Measurements from ENCODE around the gene EIF2B5.
A peak's percentile ranks its signal among the peaks of the same experiment; 100 is the strongest.

The EIF2B5 gene

DNA sequence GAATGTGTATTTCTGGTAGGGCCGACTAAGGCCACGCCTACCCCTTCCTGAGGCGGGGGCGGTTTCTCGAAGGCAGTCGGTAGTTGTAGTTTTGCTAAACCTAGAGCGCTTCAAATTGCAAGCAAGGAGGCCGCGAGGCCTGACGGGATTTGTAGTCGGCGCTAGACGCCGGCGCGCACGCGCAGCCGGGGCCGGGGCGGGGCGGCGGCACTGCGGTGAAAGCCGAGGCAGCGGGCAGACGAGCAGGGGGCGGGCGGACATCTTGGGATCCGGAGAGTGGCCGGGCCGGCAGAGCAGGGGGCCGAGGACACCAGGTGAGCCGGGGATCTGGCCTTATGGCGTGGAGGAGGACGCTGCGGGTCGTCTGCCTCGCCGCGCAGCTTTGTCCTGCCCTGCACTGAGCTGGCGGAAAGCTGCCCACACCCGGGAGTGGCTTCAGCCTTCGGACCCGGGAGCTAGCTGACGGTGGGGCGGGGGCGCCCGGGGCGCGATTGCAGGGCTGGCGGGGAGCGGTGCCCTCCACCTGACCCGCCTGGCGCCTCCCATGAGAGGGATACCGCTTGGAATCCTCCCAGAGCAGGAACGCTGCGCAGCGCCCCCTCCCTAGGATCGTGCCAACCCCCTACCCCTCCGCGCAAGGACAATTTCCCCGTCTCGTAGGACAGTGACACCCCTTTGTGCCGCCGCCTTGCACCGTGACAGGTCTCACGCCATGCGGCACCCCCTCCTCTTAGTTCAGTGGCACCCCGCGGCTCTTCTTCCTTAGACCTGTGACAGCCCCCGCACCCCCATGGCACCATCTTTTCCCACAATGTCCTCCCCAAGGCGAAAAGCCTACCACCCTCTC lies 39.7 kb downstream of the EIF2B5 start, which contains the start of gene AP2M1:
Gene AP2M1 (plus strand): TSS at position 210 of the 847 bp plus-strand sequence. CDS start 2,139 bp downstream, outside the sequence.
- DNase-seq (ENCODE audit: low read depth) = peak; percentile 88

DNA sequence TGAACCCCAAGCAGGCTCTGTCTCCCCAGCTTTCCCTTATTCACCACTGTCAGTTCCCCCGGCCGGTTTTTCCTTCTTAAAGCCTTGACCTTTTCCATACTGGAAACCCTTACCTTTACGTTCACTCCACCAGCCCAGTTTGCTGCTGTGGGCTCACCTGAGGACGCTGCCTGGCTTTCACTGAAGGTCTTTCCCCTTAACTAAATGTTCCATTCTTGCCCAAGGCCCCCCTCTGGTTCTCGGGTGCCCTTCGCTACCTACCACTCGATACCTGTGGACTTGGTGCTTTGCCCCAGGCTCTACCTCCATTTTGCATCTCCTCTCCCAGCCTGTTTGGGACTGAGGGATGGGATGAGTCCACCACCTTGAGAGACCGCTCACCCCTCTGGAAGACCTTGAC lies 40.3 kb downstream of the EIF2B5 start:
- DNase-seq (ENCODE audit: low read depth) = no peak

DNA sequence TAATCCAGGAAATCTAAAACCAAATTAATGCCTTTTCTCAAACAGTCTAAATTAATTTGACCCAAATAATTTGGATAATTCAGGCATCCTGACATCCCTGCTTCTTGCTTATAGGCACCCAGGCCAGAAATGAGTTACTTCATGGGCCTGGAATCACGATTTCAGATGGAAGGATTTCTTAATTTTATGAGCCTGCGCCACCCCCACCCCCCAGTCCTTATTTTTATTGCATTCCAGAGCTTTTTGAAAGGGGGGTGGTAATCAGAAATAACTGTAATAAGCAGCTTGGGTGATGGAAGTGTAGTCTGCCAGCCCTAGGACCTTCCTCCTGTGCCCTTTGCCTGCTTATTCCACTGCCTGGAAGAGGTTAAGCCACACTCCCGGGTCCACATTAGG lies 40.8 kb downstream of the EIF2B5 start:
- DNase-seq (ENCODE audit: low read depth) = no peak

DNA sequence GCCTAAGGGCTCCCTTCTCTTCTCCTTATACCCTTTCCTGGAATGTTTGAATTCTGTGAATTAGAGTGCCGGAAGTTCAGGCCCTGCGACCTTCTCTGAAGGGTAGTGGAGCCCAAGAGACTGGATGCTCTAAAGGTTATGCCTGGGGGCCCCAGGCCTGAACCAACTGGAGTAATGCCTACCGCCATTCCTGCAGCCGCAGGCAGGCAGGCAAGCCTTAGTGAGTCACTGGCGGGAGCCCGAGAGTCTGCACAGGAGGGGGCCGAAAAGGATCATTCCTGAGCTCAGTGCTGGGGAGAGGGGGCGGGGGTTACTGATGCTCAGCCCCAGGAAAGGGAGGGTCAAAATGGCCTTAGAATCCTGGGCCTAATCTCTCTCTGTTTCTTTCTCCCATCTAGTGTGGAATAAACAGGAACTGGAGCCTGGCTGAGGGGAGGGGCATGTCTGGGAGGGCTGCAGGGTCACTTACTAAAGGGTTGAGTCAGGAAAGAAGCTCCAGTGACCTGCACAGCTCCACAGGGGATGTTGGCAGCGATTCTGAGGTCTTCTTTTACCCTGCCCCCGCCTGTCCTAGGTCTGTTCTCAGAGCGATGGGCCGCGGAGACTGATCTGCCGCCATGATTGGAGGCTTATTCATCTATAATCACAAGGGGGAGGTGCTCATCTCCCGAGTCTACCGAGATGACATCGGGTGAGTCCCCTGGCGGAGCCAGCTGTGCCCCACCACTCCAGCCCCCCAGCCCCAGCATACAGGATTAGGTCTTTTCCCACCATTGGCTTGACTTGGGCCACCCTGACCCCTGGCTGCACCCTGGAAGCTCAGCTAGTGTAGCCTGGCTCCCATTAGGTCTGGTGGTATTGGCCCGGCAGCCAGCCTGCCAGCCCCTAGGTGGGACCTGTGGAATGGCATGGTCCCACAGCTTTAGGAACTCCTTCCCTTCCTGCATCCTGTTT lies 41.5 kb downstream of the EIF2B5 start:
- DNase-seq (ENCODE audit: low read depth) = peak; percentile 83

DNA sequence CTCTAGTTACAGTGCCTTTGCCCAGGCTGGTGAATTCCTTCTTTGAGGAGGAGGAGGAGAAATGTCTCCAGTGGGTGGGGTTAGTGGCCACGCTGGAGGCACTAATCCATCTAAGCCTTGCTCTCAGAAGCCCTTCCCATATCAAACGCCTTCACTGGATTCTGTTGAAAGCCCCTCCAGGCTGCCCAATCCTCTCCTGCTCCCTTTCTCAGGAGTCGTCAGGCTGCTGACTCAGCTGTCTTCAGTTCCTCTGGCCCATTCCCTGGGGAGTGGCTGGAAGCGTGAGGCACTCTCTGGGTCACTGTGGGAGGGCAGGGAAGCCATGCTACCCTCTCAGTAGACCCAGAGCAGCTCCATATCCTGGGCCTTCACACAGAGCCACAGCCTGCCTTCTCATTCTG lies 42.2 kb downstream of the EIF2B5 start:
- DNase-seq (ENCODE audit: low read depth) = no peak

DNA sequence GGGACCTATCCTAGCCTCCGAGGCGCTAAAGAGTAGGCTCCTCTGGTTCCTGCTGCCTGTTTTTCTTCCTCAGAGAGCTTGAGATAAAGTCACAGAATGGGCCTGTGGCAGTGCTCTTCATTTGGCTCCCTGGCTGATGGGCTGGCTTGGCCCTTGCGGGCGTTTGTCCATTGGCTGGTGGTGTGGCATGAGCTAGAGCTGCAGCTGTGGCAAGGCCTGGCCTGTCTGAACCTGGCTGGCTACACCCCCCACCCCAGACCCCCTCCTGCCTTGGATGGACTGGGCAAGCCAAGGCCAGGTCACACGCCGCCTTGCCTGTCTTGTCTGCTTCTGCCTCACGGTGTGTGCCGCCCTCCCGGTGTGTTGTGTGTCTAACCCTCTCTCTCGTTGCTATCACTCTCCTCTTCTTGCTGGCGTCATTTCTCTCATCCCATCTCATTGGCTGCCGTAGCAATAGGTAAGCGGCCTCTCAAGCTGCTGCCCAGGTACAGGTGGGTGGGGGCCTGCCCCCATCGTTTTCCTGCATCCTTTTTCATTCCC lies 42.7 kb downstream of the EIF2B5 start:
- no peak for DNase-seq (ENCODE audit: low read depth)

DNA sequence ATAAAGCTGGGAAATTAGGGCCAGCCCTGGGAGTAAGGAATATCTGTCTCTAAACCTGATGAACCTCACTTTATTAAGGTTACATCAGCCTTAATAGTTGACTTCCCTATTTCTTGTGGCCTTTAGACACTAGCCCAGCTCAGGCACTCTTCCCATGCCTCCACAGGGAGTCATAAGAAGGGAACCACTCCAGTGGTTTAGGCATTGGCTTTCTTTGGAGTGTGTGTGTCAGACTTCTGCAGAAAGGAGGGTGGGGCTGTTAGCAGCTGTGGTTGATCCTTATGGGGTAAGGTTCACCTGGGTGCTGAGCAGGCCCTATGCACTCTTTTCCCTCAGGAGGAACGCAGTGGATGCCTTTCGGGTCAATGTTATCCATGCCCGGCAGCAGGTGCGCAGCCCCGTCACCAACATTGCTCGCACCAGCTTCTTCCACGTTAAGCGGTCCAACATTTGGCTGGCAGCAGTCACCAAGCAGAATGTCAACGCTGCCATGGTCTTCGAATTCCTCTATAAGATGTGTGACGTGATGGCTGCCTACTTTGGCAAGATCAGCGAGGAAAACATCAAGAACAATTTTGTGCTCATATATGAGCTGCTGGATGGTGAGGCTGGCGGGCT lies 43.5 kb downstream of the EIF2B5 start:
- no peak for DNase-seq (ENCODE audit: low read depth)

DNA sequence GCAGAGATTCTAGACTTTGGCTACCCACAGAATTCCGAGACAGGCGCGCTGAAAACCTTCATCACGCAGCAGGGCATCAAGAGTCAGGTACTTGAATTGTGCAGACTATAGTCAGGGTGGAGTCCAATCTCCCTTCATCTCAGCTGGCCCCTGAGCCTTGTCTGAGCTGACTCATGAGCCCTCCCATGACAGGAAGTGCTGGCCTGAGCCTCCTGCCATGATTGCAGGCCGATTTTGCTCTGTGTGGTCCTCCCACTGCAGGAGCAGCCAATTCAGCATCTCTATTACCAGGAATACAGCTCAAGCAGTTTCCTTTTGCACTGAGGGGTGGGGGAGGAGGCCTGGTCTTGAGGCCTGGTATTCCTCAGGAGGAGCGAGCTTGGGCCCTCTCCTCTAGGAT lies 45.0 kb downstream of the EIF2B5 start:
- DNase-seq (ENCODE audit: low read depth) = no peak

DNA sequence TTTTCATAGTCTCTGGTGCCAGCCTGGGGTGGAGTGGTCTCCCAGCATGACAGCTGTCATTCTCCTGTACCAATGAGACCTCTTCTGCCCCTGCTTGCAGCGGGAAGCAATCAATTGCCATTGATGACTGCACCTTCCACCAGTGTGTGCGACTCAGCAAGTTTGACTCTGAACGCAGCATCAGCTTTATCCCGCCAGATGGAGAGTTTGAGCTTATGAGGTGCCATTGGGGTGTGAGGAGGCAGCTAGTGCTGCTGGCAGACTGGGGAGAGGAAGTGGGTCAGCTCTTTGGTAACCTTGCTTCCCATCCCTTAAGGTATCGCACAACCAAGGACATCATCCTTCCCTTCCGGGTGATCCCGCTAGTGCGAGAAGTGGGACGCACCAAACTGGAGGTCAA lies 46.4 kb downstream of the EIF2B5 start:
- no peak for DNase-seq (ENCODE audit: low read depth)

DNA sequence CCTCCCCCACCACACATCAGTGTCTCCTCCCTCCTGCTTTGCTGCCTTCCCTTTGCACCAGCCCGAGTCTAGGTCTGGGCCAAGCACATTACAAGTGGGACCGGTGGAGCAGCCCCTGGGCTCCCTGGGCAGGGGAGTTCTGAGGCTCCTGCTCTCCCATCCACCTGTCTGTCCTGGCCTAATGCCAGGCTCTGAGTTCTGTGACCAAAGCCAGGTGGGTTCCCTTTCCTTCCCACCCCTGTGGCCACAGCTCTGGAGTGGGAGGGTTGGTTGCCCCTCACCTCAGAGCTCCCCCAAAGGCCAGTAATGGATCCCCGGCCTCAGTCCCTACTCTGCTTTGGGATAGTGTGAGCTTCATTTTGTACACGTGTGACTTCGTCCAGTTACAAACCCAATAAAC lies 48.5 kb downstream of the EIF2B5 start:
- DNase-seq (ENCODE audit: low read depth) = no peak

DNA sequence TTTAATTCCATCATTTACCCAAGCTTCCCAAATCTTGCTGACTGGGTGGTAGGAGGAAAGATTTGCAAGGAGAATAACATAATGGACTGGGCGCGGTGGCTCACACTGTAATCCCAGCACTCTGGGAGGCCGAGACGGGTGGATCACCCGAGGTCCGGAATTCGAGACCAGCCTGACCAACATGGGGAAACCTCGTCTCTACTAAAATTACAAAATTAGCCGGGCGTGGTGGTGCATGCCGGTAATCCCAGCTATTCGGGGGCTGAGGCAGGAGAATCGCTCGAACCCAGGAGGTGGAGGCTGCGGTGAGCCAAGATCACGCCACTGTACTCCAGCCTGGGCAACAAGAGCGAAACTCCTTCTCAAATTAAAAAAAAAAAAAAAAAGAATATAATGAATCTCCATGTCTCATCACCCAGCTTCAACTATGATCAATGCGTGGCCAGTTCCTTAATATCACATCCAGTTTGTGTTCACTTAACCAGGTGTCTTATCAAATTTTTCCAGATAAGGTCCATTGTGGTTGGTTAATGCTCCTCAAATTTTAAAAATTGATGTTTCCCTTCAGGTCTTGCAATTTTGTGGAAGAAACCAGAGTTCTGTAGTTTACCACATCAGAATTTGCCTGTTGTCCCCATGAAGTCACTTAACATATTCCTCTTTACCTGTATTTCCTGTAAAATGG lies 49.5 kb downstream of the EIF2B5 start:
- no peak for DNase-seq (ENCODE audit: low read depth)

DNA sequence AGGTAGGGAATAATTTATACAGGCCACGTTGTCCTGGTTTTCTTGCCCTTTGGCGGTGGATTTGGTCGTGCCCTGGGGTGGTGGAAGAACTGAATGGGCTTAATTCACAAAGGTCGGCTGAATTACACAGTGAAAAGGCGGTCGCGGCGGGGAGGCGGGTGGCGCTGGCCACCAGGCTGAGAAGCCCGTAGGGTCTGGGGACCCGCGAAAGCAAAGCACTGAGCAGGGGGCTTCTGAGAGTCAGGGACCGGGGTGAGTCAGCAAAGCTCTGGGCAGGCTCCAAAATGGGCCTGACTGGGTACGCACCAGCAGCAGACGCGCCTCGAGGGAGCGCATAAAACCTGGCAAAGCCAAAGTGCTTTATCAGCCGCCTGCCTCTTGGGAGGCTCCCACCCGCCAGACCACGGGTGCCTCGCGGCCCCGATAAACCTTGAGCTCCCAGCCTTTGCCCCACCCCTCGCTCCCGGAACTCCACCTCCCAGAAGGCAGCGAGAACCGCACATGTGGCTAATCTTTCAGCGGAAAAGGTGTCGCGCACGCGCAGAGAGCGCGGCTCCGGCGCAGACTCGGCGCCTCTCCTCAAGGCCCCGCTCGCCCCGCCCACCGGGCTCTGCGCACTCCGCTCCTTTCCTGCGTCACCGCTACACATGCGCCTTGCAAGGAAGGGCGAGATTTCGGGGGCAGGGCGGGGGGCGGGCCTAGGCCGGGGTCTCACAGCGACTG lies 50.5 kb downstream of the EIF2B5 start:
- DNase-seq (ENCODE audit: low read depth) = peak; percentile 94

DNA sequence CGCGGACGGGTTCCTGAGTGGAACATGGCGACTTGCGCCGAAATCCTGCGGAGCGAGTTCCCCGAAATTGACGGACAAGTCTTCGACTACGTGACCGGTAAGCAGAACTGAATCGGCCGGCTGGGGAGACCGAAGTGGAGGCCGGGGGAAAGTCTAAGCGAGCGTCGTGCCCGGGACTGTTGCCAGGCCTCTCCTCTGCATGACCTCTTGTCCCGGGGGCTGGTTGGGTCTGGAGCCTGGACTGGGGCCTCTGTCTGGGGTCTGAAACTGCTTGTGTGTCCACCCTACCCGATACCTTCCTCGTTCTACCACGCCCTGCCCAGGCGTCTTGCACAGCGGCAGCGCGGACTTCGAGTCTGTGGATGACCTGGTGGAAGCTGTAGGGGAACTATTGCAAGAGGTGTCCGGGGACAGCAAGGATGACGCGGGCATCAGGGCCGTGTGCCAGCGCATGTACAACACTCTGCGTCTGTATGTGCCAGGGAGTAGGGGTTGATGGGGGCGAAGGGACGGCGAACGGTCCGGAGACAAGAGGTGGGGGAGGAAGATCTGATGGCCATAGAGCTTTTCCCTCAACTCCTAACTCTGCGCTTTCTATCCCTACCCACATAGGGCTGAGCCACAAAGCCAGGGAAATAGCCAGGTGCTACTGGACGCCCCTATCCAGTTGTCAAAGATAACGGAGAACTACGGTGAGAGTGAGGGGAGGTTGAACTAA lies 51.2 kb downstream of the EIF2B5 start, which contains the start of gene ABCF3:
Gene ABCF3 (plus strand): TSS at position 16 of the 718 bp plus-strand sequence. CDS start 9 bp downstream, at position 25.
- no peak for DNase-seq (ENCODE audit: low read depth)

DNA sequence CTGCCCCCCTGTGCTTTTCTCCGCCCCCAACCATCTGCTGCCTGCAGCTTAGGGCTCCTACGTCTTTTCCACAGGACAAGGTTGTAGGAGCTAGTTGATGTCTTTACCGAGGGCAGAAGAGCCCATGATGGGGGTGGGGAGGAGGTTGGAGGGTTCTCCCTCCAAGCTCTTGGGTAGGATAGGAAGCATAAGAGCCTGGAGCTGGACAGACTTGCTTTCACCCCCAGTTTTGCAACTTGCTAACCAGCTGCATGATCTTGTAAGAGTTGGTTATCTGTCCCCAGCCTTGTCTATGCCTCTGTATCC lies 51.7 kb downstream of the EIF2B5 start:
- DNase-seq (ENCODE audit: low read depth) = no peak

DNA sequence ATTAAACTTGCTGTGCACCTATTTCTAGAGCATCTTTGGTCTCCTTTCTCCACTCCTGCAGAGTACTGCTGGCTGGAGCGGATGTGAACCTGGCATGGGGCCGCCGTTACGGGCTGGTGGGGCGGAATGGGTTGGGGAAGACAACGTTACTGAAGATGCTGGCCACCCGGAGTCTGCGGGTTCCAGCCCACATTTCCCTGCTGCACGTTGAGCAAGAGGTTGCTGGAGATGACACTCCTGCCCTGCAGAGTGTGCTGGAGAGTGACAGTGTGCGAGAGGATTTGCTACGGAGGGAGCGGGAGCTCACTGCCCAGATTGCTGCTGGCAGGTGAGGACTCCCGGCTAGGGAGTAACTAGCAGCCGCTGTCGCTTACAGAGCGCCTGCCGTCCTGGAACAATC lies 52.9 kb downstream of the EIF2B5 start:
- no peak for DNase-seq (ENCODE audit: low read depth)

DNA sequence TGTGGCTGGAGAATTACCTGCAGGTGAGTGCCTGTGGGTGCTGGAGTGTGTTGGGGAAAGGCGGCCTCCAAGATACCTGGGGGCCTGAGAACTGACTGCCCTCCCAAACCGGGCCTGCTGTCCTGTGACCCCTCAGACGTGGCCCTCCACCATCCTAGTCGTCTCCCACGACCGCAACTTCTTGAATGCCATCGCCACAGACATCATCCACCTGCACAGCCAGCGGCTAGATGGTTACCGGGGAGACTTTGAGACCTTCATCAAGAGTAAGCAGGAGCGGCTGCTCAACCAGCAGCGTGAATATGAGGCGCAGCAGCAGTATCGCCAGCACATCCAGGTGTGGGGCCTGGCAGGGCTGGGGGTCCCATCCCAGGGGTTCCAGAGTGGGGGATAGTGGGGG lies 54.3 kb downstream of the EIF2B5 start:
- DNase-seq (ENCODE audit: low read depth) = no peak

DNA sequence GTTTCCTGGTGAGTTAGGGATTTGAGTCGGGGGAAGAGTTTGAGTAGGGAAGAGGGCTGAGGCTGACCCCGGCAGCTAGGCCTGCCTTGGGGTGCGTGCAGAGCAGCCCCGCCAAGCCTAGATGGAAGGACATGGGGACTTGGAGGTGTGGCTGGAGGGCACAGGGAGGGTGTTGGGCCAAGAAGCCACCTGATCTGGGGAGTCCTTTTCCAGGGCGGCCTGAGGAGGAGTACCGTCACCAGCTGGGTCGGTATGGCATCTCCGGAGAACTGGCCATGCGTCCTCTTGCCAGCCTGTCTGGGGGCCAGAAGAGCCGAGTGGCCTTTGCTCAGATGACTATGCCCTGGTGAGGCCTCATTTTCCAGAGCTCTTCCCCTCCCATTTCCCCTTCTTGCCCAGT lies 57.7 kb downstream of the EIF2B5 start:
- no peak for DNase-seq (ENCODE audit: low read depth)

DNA sequence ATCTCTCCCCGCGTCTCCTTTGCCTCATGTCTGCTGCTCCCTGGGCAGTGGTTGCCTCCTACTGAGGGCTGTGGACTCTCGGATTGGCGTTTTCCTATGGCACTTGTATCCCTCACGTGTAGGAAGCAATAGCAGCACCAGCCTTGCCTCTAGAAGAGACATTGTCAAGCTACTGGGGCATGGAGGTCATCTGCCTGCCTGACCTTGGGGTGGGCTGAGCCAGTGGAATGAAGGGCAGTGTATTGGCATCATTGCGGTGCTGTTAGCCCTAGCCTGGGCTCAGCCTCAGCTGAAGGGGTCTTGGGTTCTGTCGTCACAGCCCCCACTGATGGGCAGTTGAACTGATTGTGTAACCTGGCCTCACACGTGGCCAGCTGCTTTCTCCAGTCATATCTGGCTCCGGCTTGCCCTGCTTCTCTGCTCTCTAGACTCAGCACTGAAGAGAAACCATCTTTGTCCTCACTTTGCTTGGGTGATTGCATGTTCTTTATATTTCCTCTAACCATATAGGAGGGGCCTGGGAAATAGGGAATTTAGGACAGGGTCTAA lies 58.9 kb downstream of the EIF2B5 start:
- DNase-seq (ENCODE audit: low read depth) = no peak

Data from HS-27A (cell line).